HepG2 (cell line): ENCODE results near the gene LNX2. TPM values are rescaled to one million over a fixed set of nuclear protein-coding genes. Genes with fewer than 3 reads are reported as not detected.

Experiments used
- ATAC-seq: fragments of 200-7000 bp; cut with Tn5 transposase; 3 replicates; pipeline ENCODE4 v1.9.1; 2020; ENCODE audit warnings: mild to moderate bottlenecking, moderate library complexity
- BruUV-seq: library from RNA; stranded (reverse); fragments of 400-500 nt; replicated peaks from 2 replicates; lab custom pipeline; 2021; lab: Mats Ljungman, UMichigan
- CTCF ChIA-PET: fragments of 300-600 bp; formaldehyde crosslinking; extraction: SDS; loops from one replicate; lab custom pipeline; 2021; ENCODE audit warnings: low total read pairs, inconsistent platforms, low intra/inter-chr PET ratio; lab: Yijun Ruan, JAX
- POLR2A ChIA-PET: fragments of 350-600 bp; sonication (Branson Sonifier 250); formaldehyde crosslinking; loops from one replicate; lab custom pipeline; 2020; ENCODE audit warnings: antibody characterized with exemption, inconsistent platforms; lab: Yijun Ruan, JAX
- DNase-seq: peaks from one replicate; pipeline ENCODE4 v3.0.0-alpha.2; 2015; ENCODE audit warnings: low spot score
- FAIRE-seq: peaks from 3 replicates; lab custom pipeline; 2011; peaks lifted over from hg19 to GRCh38; lab: Jason Lieb, UNC
- H2AFZ ChIP-seq: one replicate; pipeline ENCODE4 v1.6.1; 2011; ENCODE audit warnings: low read length, inconsistent platforms
- H3K27ac ChIP-seq: fragments of 300-600 bp; 3 replicates; pipeline ENCODE4 v1.8.0; 2011; ENCODE audit warnings: mixed run types, mild to moderate bottlenecking, mixed read lengths, low read length, inconsistent platforms; ENCODE audit not compliant: insufficient read depth; ENCODE audit errors: extremely low read length
- H3K27me3 ChIP-seq, 2 experiments: fragments of 200-600 bp in 1 of 2; 2 replicates in 1 of 2; 3 replicates in 1 of 2; pipeline versions ENCODE4 v1.6.0 to v1.8.0; 2011; ENCODE audit warnings: low read length in 2 of 2, mild to moderate bottlenecking in 2 of 2, moderate library complexity in 2 of 2, inconsistent platforms in 1 of 2; ENCODE audit not compliant: insufficient read depth in 2 of 2, control insufficient read depth in 1 of 2
- H3K36me3 ChIP-seq, 2 experiments: fragments of 200-600 bp in 1 of 2; replicated peaks in 1 of 2; 2 replicates in 1 of 2; 3 replicates in 1 of 2; pipeline versions ENCODE4 v1.5.1 to v1.8.0; 2011; ENCODE audit warnings: low read length in 2 of 2, inconsistent platforms in 1 of 2; ENCODE audit not compliant: insufficient read depth in 2 of 2, control insufficient read depth in 1 of 2
- H3K4me1 ChIP-seq: 2 replicates; pipeline ENCODE4 v1.5.1; 2012; ENCODE audit warnings: low read length, inconsistent platforms; ENCODE audit not compliant: insufficient read depth
- H3K4me2 ChIP-seq: 2 replicates; pipeline ENCODE4 v1.6.0; 2011; ENCODE audit warnings: low read depth, low read length, inconsistent platforms
- H3K4me3 ChIP-seq, 3 experiments: fragments of 200-600 bp in 1 of 3; sonication (generic), shearing (Covaris generic) in 1 of 3; replicated peaks in 1 of 3; 2 replicates each; pipeline ENCODE4 v1.5.1; 2011 to 2016; ENCODE audit warnings: low read length in 3 of 3, inconsistent platforms in 2 of 3, low read depth in 2 of 3, mild to moderate bottlenecking in 2 of 3, control low read depth in 1 of 3, mixed read lengths in 1 of 3; ENCODE audit not compliant: insufficient read depth in 1 of 3
- H3K79me2 ChIP-seq: one replicate; pipeline ENCODE4 v1.6.1; 2011; ENCODE audit warnings: low read length, inconsistent platforms; ENCODE audit not compliant: insufficient read depth
- H3K9ac ChIP-seq: 2 replicates; pipeline ENCODE4 v1.6.0; 2011; ENCODE audit warnings: mild to moderate bottlenecking, low read depth, low read length, inconsistent platforms; ENCODE audit not compliant: insufficient read depth
- H3K9me3 ChIP-seq: 2 replicates; pipeline ENCODE4 v1.5.1; 2012; ENCODE audit warnings: mild to moderate bottlenecking, low read length
- H4K20me1 ChIP-seq: 2 replicates; pipeline ENCODE4 v1.6.0; 2011; ENCODE audit warnings: inconsistent platforms, mild to moderate bottlenecking, low read length, moderate library complexity; ENCODE audit not compliant: insufficient read depth
- ASH2L ChIP-seq: fragments of 300-600, 200-600 bp; sonication (generic); IDR thresholded peaks from 2 replicates; pipeline ENCODE4 v1.7.0; 2017; ENCODE audit warnings: low read depth, mild to moderate bottlenecking, moderate library complexity, mixed read lengths, low read length; ENCODE audit not compliant: insufficient read length
- IKZF4 ChIP-seq: sonication (generic); formaldehyde crosslinking; IDR thresholded peaks from 2 replicates; pipeline ENCODE4 v1.5.1; 2020; ENCODE audit warnings: borderline replicate concordance, mild to moderate bottlenecking, low read depth, missing genetic modification reagents; ENCODE audit errors: not compliant biosample characterization
- KDM3A ChIP-seq: IDR thresholded peaks from 2 replicates; pipeline ENCODE4 v1.6.1; 2018; ENCODE audit warnings: low read depth, missing compliant biosample characterization
- RCOR2 ChIP-seq: IDR thresholded peaks from 2 replicates; pipeline ENCODE4 v1.6.1; 2016; ENCODE audit warnings: missing biosample characterization, missing genetic modification reagents
- RXRB ChIP-seq: IDR thresholded peaks from 2 replicates; pipeline ENCODE4 v1.6.1; 2016; ENCODE audit warnings: borderline replicate concordance, missing genetic modification reagents, missing compliant biosample characterization
- TAF15 ChIP-seq: fragments of 200-400 bp; formaldehyde crosslinking; IDR thresholded peaks from one replicate; pipeline ENCODE4 v1.6.1; 2018; ENCODE audit warnings: mild to moderate bottlenecking, low read depth, low read length; ENCODE audit not compliant: poor library complexity, severe bottlenecking
- ZBTB40 ChIP-seq, 2 experiments: fragments of 450-650 bp in 1 of 2; sonication (generic) in 1 of 2; formaldehyde crosslinking in 1 of 2; IDR thresholded peaks; 2 replicates each; pipeline versions ENCODE4 v1.6.1 to v1.8.0; 2016 to 2022; ENCODE audit warnings: antibody characterized with exemption in 1 of 2, mild to moderate bottlenecking in 1 of 2, missing genetic modification reagents in 1 of 2
- ZFP36 ChIP-seq: fragments of 150-350 bp; IDR thresholded peaks from 2 replicates; pipeline ENCODE4 v1.6.1; 2018; ENCODE audit warnings: borderline replicate concordance, low read length, low read depth; ENCODE audit not compliant: partially characterized antibody
- ZNF12 ChIP-seq: sonication (generic); formaldehyde crosslinking; IDR thresholded peaks from 2 replicates; pipeline ENCODE4 v1.5.0; 2020; ENCODE audit warnings: missing genetic modification reagents
- ZNF83 ChIP-seq: sonication (generic); formaldehyde crosslinking; IDR thresholded peaks from 2 replicates; pipeline ENCODE4 v1.4.0; 2020; ENCODE audit warnings: missing genetic modification reagents, mild to moderate bottlenecking, borderline replicate concordance
- WGBS: methylation state at CpG from one replicate; pipeline ENCODE4 v1.1.6; 2017; ENCODE audit warnings: low lambda C conversion rate; 5-methylcytosine and 5-hydroxymethylcytosine counted together
- in situ Hi-C: cut with HindIII; loops from 2 replicates; pipeline ENCODE4 v1.10.0; 2017; ENCODE audit warnings: low pct_unique_long_range_greater_than_20kb; ENCODE audit not compliant: extremely low pct_ligation_motif_present
- intact Hi-C: fragments of 100-400 bp; cut with micrococcal nuclease; formaldehyde crosslinking; loops from one replicate; pipeline ENCODE4 v1.10.0; 2022; ENCODE audit not compliant: unreplicated experiment
- polyA plus RNA-seq, 8 experiments: library from polyadenylated mRNA; depleted of rRNA in 3 of 8; stranded (reverse) in 7 of 8; unstranded in 1 of 8; fragments of >200 nt; fragmentation: Illumina TruSeq in 4 of 8; extraction: Trizol in 4 of 8; gene quantifications; 2 replicates each; pipeline versions ENCODE4 v1.2.1 to v1.2.3, GENCODE V29; 2011 to 2016; ENCODE audit warnings: low read depth in 4 of 8, missing spikeins in 1 of 8, mixed read lengths in 1 of 8; ENCODE audit not compliant: insufficient read depth in 1 of 8
- total RNA-seq, 5 experiments: library from RNA; depleted of rRNA; stranded (reverse); fragments of >200 nt; fragmentation: Illumina TruSeq; extraction: Trizol; gene quantifications; 2 replicates each; pipeline ENCODE4 v1.2.3, GENCODE V29; 2016; ENCODE audit warnings: low read depth in 1 of 5

Gene LNX2
- total and polyA plus RNA-seq, 2 of the 13 experiments (the other 11 are each of a cell fraction or from before 2014, with no cell fraction given) = 9.2 to 9.7 TPM

GRCh38 chr13:27632214-27632613 is 11.9 kb upstream of the LNX2 start:
- Histone ChIP-seq H3K79me2 (peaks cover 28% of the 10 kb centered on the region), H3K4me1 (peaks cover 32% of the 10 kb centered on the region), H3K4me2 (no peak overlapping the region), H3K27me3 (no peaks in the 10 kb centered on the region), H3K4me3 (no peak overlapping the region), H2AFZ (no peak overlapping the region), H3K27ac (no peak overlapping the region), H3K9ac (no peak overlapping the region), H4K20me1 (no peaks in the 10 kb centered on the region), H3K9me3 (no peaks in the 10 kb centered on the region), H3K36me3 (peaks cover 4 to 7% of the 10 kb centered on the region in 2 experiments; a peak in 3 of 5 replicates)
- 94% methylated on average over 4 of the region's 4 CpGs for WGBS
- ChIA-PET POLR2A (no interaction called here), CTCF (no interaction called here)
- in situ Hi-C loops (no loop called here), intact Hi-C loops (no loop called here)
- no TSS peak for BruUV-seq
- no peak for TF ChIP-seq ZFP36
- TF ChIP-seq RCOR2 = no peak
- no peak for TF ChIP-seq TAF15
- no peak for TF ChIP-seq RXRB (CRISPR knock-in tag)
- TF ChIP-seq ASH2L = no peak
- TF ChIP-seq ZNF83 (CRISPR knock-in tag) = no peak
- FAIRE-seq (no peak), DNase-seq (no peak), ATAC-seq (no peak)

DNA sequence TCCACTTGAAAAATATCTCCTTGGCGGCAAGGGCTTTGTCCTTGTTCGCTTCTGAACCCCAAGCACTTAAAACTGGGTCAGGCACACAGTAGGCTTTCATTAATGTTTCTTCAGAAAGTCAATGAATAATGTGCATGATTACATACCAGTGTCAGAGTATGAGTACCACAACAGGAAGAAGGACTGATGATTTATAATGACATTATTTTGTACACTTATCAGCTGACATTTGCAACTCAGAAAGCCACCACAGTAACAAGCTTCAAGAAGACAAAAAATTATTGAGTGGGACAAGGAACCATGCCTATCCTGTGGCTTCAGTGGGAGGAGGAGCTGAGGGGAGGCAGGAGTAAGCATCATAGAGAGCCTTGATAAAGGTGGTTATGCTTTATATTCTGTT is 11.3 kb upstream of the LNX2 start:
- H3K79me2 ChIP-seq = peaks cover 29% of the 10 kb centered on the region
- POLR2A ChIA-PET = no interaction called here
- intact Hi-C loops = no loop called here
- TF ChIP-seq ZNF12 (CRISPR knock-in tag) = no peak
- TF ChIP-seq IKZF4 = no peak
- no peak for TF ChIP-seq ZBTB40 (IDR thresholded peaks at IDR 0.05)
- TF ChIP-seq ZBTB40 (CRISPR knock-in tag; IDR thresholded peaks at IDR 0.05) = no peak
- no peak for TF ChIP-seq KDM3A (CRISPR knock-in tag)

More for the DNA sequence above, 11.3 kb upstream of the LNX2 start:
- 96% methylated on average over 2 of the region's 2 CpGs for WGBS
- no TSS peak for BruUV-seq
- H3K4me1 ChIP-seq = peaks cover 32% of the 10 kb centered on the region
- in situ Hi-C loops = no loop called here
- no peak overlapping the region for H3K4me3 ChIP-seq
- CTCF ChIA-PET = no interaction called here
- no peaks in the 10 kb centered on the region for H3K9me3 ChIP-seq
- no peak for ATAC-seq
- H3K36me3 ChIP-seq = peaks cover 4 to 7% of the 10 kb centered on the region in 2 experiments; a peak in 3 of 5 replicates
- no peak for FAIRE-seq
- H2AFZ ChIP-seq = no peak overlapping the region
- no peak overlapping the region for H3K4me2 ChIP-seq
- H3K27ac ChIP-seq = no peak overlapping the region
- no peak for DNase-seq
- no peaks in the 10 kb centered on the region for H3K27me3 ChIP-seq
- no peaks in the 10 kb centered on the region for H4K20me1 ChIP-seq
- no peak overlapping the region for H3K9ac ChIP-seq
